ENCODE measurements around the gene ABCC6. TPM values are rescaled to one million over a fixed set of nuclear protein-coding genes. Genes with fewer than 3 reads are reported as not detected.
"Not testable (repeated sequence)": the region's sequence is repeated elsewhere in the genome, so short reads cannot be mapped to it uniquely, and the experiment has no call there.

Gene ABCC6
- total RNA-seq, 1 donor: 0.36 TPM

GRCh38 chr16:16108759-16109158 is 114.5 kb downstream of the ABCC6 start:
- no peaks in the 10 kb centered on the region for H3K9me3 ChIP-seq (ENCODE audit: low read depth, low read length)
- H3K4me2 ChIP-seq (ENCODE audit: insufficient read depth, low read length): no peak overlapping the region
- TF ChIP-seq CTCF (IDR thresholded peaks at IDR 0.05; ENCODE audit: extremely low read depth, low read depth, low read length): no peak
- no peak overlapping the region for H3K4me3 ChIP-seq (ENCODE audit: insufficient read depth, low read length)
- H2AFZ ChIP-seq (ENCODE audit: low read length): no peak overlapping the region
- no peak for DNase-seq (ENCODE audit: insufficient read length, low spot score, missing footprints)
- H4K20me1 ChIP-seq (ENCODE audit: insufficient read depth, low read length): peaks cover 9% of the 10 kb centered on the region
- H3K36me3 ChIP-seq (ENCODE audit: insufficient read depth, low read length): peaks cover 53% of the 10 kb centered on the region
- H3K27ac ChIP-seq (ENCODE audit: low read depth, low read length): no peak overlapping the region
- no peaks in the 10 kb centered on the region for H3K4me1 ChIP-seq (ENCODE audit: insufficient read depth, low read length)
- H3K27me3 ChIP-seq (ENCODE audit: insufficient read depth, low read length): no peaks in the 10 kb centered on the region
- H3K79me2 ChIP-seq (ENCODE audit: insufficient read depth, low read length): no peaks in the 10 kb centered on the region

DNA sequence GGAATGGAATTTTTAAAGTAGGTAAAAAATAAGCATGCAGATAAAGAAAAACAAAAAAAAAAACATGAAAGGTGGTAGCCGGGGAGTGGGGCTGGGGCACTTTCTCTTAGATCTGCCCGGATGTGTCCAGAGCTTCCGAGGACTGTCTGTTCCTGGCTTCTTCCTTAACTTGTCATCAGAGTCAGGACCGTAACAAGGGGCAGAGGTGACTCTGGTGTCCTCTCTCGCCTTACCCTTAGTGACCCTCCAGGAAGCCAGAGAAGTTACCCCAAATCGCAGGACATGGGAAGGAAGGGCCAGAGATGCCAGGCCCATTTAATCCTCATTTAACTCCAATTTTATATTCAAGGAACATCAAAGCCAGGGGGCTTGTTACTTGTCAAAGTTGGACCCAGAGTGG is 115.5 kb downstream of the ABCC6 start:
- no peaks in the 10 kb centered on the region for H3K9me3 ChIP-seq (ENCODE audit: low read depth, low read length)
- H3K4me3 ChIP-seq (ENCODE audit: insufficient read depth, low read length): no peak overlapping the region
- peaks cover 51% of the 10 kb centered on the region for H3K36me3 ChIP-seq (ENCODE audit: insufficient read depth, low read length)
- peaks cover 7% of the 10 kb centered on the region for H4K20me1 ChIP-seq (ENCODE audit: insufficient read depth, low read length)
- H3K27me3 ChIP-seq (ENCODE audit: insufficient read depth, low read length): no peaks in the 10 kb centered on the region
- no peak overlapping the region for H3K27ac ChIP-seq (ENCODE audit: low read depth, low read length)
- DNase-seq (ENCODE audit: insufficient read length, low spot score, missing footprints): no peak
- H3K4me2 ChIP-seq (ENCODE audit: insufficient read depth, low read length): no peak overlapping the region
- H3K79me2 ChIP-seq (ENCODE audit: insufficient read depth, low read length): no peaks in the 10 kb centered on the region
- H2AFZ ChIP-seq (ENCODE audit: low read length): no peak overlapping the region
- no peak for TF ChIP-seq CTCF (IDR thresholded peaks at IDR 0.05; ENCODE audit: extremely low read depth, low read depth, low read length)
- no peaks in the 10 kb centered on the region for H3K4me1 ChIP-seq (ENCODE audit: insufficient read depth, low read length)

GRCh38 chr16:16106466-16106865 is 116.8 kb downstream of the ABCC6 start:
- no peak for DNase-seq (ENCODE audit: insufficient read length, low spot score, missing footprints)
- no peaks in the 10 kb centered on the region for H3K27me3 ChIP-seq (ENCODE audit: insufficient read depth, low read length)
- no peak overlapping the region for H3K27ac ChIP-seq (ENCODE audit: low read depth, low read length)
- H3K4me2 ChIP-seq (ENCODE audit: insufficient read depth, low read length): no peak overlapping the region
- no peak for TF ChIP-seq CTCF (IDR thresholded peaks at IDR 0.05; ENCODE audit: extremely low read depth, low read depth, low read length)
- peaks cover 45% of the 10 kb centered on the region for H3K36me3 ChIP-seq (ENCODE audit: insufficient read depth, low read length)
- no peak overlapping the region for H3K4me3 ChIP-seq (ENCODE audit: insufficient read depth, low read length)
- H4K20me1 ChIP-seq (ENCODE audit: insufficient read depth, low read length): peaks cover 9% of the 10 kb centered on the region
- no peaks in the 10 kb centered on the region for H3K9me3 ChIP-seq (ENCODE audit: low read depth, low read length)
- no peak overlapping the region for H2AFZ ChIP-seq (ENCODE audit: low read length)
- H3K4me1 ChIP-seq (ENCODE audit: insufficient read depth, low read length): no peaks in the 10 kb centered on the region
- peaks cover under 1% of the 10 kb centered on the region for H3K79me2 ChIP-seq (ENCODE audit: insufficient read depth, low read length)

- no peak overlapping the region for H3K4me3 ChIP-seq (ENCODE audit: insufficient read depth, low read length)
- peaks cover 3% of the 10 kb centered on the region for H3K79me2 ChIP-seq (ENCODE audit: insufficient read depth, low read length)
- H3K36me3 ChIP-seq (ENCODE audit: insufficient read depth, low read length): peaks cover 47% of the 10 kb centered on the region
- no peaks in the 10 kb centered on the region for H3K27me3 ChIP-seq (ENCODE audit: insufficient read depth, low read length)
- H3K4me1 ChIP-seq (ENCODE audit: insufficient read depth, low read length): no peaks in the 10 kb centered on the region
- peaks cover 13% of the 10 kb centered on the region for H4K20me1 ChIP-seq (ENCODE audit: insufficient read depth, low read length)
- TF ChIP-seq CTCF (IDR thresholded peaks at IDR 0.05; ENCODE audit: extremely low read depth, low read depth, low read length): no peak
- DNase-seq (ENCODE audit: insufficient read length, low spot score, missing footprints): no peak
- no peak overlapping the region for H2AFZ ChIP-seq (ENCODE audit: low read length)
- H3K27ac ChIP-seq (ENCODE audit: low read depth, low read length): no peak overlapping the region
- H3K4me2 ChIP-seq (ENCODE audit: insufficient read depth, low read length): no peak overlapping the region
- H3K9me3 ChIP-seq (ENCODE audit: low read depth, low read length): no peaks in the 10 kb centered on the region
Observed at GRCh38 chr16:16105646-16106045, 117.6 kb downstream of the ABCC6 start.

DNA sequence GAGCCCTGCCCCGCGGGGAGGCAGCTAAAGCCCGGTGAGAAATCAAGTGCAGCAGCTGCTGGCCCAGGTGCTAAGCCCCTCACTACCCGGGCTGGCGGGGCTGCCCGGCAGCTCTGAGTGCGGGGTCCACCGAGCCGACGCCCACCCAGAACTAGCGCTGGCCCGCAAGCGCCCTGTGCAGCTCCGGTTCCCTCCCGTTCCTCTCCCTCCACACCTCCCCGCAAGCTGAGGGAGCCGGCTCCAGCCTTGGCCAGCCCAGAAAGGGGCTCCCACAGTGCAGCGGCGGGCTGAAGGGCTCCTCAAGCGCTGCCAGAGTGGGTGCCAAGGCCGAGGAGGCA is 118.5 kb downstream of the ABCC6 start:
- H3K27ac ChIP-seq (ENCODE audit: low read depth, low read length); H3K9me3 ChIP-seq (ENCODE audit: low read depth, low read length); DNase-seq (ENCODE audit: insufficient read length, low spot score, missing footprints); H3K4me1 ChIP-seq (ENCODE audit: insufficient read depth, low read length); H3K4me2 ChIP-seq (ENCODE audit: insufficient read depth, low read length); H3K4me3 ChIP-seq (ENCODE audit: insufficient read depth, low read length); H3K27me3 ChIP-seq (ENCODE audit: insufficient read depth, low read length); H3K79me2 ChIP-seq (ENCODE audit: insufficient read depth, low read length); H2AFZ ChIP-seq (ENCODE audit: low read length): not testable (repeated sequence)
- H3K36me3 ChIP-seq (ENCODE audit: insufficient read depth, low read length): peaks cover 45% of the 10 kb centered on the region
- peaks cover 13% of the 10 kb centered on the region for H4K20me1 ChIP-seq (ENCODE audit: insufficient read depth, low read length)

DNA sequence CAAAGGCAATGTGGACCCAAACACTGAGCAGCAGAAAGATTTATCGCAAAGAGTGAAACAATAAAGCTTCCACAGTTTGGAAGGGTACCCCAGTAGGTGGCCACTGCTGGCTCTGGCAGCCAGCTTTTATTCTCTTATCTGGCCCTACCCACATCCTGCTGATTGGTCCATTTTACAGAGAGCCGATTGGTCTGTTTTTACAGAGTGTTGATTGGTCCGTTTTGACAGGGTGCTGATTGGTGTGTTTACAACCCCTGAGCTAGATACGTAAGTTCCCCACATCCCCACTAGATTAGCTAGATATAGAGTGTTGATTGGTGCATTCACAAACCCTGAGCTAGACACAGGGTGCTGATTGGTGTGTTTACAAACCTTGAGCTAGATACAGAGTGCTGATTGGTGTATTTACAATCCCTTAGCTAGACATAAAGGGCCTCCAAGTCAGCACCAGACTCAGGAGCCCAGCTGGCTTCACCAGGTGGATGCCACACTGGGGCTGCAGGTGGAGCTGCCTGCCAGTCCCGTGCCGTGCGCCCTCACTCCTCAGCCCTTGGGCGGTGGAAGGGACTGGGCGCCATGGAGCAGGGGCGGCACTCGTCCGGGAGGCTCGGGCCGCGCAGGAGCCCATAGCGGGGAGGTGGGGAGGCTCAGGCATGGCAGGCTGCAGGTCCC is 119.0 kb downstream of the ABCC6 start:
- peaks cover 40% of the 10 kb centered on the region for H3K36me3 ChIP-seq (ENCODE audit: insufficient read depth, low read length)

More for the DNA sequence above, 119.0 kb downstream of the ABCC6 start:
- not testable (repeated sequence) for H2AFZ ChIP-seq (ENCODE audit: low read length); H3K27ac ChIP-seq (ENCODE audit: low read depth, low read length); H3K79me2 ChIP-seq (ENCODE audit: insufficient read depth, low read length); H3K4me1 ChIP-seq (ENCODE audit: insufficient read depth, low read length); H3K4me2 ChIP-seq (ENCODE audit: insufficient read depth, low read length); H3K4me3 ChIP-seq (ENCODE audit: insufficient read depth, low read length); H3K27me3 ChIP-seq (ENCODE audit: insufficient read depth, low read length); DNase-seq (ENCODE audit: insufficient read length, low spot score, missing footprints); H3K9me3 ChIP-seq (ENCODE audit: low read depth, low read length)
- peaks cover 13% of the 10 kb centered on the region for H4K20me1 ChIP-seq (ENCODE audit: insufficient read depth, low read length)
